ENCODE data around the gene RFC4. TPM values are rescaled to one million over a fixed set of nuclear protein-coding genes. Genes with fewer than 3 reads are reported as not detected.
A peak's percentile ranks its signal among the peaks of the same experiment; 100 is the strongest.

The RFC4 gene
- total and polyA plus RNA-seq, 2 of the 8 experiments (the other 6 are each of a cell fraction or from before 2014, with no cell fraction given), result 21.8 to 86.9 TPM

DNA sequence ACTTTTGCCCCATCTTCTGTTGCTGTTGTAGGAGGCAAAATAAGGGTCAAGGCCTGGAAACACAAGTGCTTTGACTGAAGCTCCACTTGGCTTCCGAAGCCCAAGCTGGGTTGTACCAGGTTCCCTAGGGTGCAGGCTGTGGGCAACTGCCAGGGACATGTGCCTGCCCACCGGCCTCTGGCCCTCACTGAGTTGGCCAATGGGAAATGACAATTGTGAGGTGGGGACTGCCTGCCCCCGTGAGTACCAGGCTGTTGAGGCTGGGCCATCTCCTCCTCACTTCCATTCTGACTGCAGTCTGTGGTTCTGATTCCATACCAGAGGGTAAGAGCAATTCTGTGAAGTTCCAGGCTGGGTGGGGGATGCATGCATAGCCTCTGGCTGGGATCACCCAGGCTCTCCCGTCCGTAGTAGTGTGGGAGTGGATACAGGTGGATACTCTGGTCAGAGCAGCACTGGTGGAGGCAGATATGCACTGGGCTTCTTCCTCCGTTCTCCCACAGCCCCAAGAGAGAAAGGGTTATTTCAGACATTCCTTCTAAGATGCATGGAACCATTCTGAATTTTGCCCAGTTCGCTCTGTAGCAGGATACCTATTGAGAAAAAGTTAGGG is 36.2 kb upstream of the RFC4 start, which contains the start of gene ADIPOQ:
TSS of gene ADIPOQ (plus strand) at position 285 of the 613 bp plus-strand sequence. CDS start 10,349 bp downstream, outside the sequence.
- Histone ChIP-seq H3K9me3 (ENCODE audit: insufficient read depth in 2 of 2, low read depth in 1 of 2, low read length in 1 of 2) (no peaks in the 10 kb centered on the region), H3K4me3 (ENCODE audit: extremely low read depth in 1 of 4, insufficient read depth in 2 of 4, low read depth in 3 of 4, low read length in 4 of 4) (no peak within 1 kb of the TSS), H2BK5ac (ENCODE audit: low read depth, low read length) (no peak within 1 kb of the TSS), H3K14ac (ENCODE audit: insufficient read length) (no peak within 1 kb of the TSS), H3K23ac (ENCODE audit: insufficient read length) (no peak within 1 kb of the TSS), H3K56ac (replicated peaks; ENCODE audit: insufficient read length, low read depth, low read length) (no peak within 1 kb of the TSS), H3K18ac (ENCODE audit: extremely low read depth, low read length) (no peak within 1 kb of the TSS), H2AK5ac (ENCODE audit: low read depth, low read length) (no peak within 1 kb of the TSS), H2AFZ (ENCODE audit: low read length) (no peak within 1 kb of the TSS), H2BK12ac (ENCODE audit: low read depth, low read length) (no peak within 1 kb of the TSS), H3K79me1 (ENCODE audit: low read depth, low read length) (no peaks in the 10 kb centered on the region), H3K79me2 (ENCODE audit: control insufficient read depth in 1 of 2, insufficient read depth in 2 of 2, low read length in 2 of 2) (no peaks in the 10 kb centered on the region), H3K4me2 (ENCODE audit: insufficient read depth in 1 of 2, low read depth in 2 of 2, low read length in 2 of 2) (no peak within 1 kb of the TSS), H4K8ac (ENCODE audit: extremely low read depth, insufficient read depth, low read length) (no peak within 1 kb of the TSS), H3K4ac (replicated peaks; ENCODE audit: insufficient read length, low read depth, low read length) (no peak within 1 kb of the TSS), H3K4me1 (replicated peaks in 1 of 4; ENCODE audit: control insufficient read depth in 3 of 4, insufficient read depth in 4 of 4, low read length in 3 of 4) (no peaks in the 10 kb centered on the region), H3K36me3 (ENCODE audit: control insufficient read depth in 2 of 4, insufficient read depth in 4 of 4, low read length in 3 of 4) (no peaks in the 10 kb centered on the region), H3K9ac (replicated peaks in 1 of 4; ENCODE audit: extremely low read depth in 1 of 4, low read depth in 3 of 4, low read length in 3 of 4) (no peak within 1 kb of the TSS), H4K20me1 (replicated peaks in 1 of 2; ENCODE audit: control insufficient read depth in 1 of 2, insufficient read depth in 2 of 2, low read length in 2 of 2) (no peaks in the 10 kb centered on the region), H3K27ac (ENCODE audit: low read depth, low read length) (no peak within 1 kb of the TSS), H2BK120ac (replicated peaks; ENCODE audit: low read depth, low read length) (no peak within 1 kb of the TSS), H3K23me2 (ENCODE audit: low read depth, low read length) (no peaks in the 10 kb centered on the region), H4K5ac (ENCODE audit: insufficient read length, low read depth, low read length) (no peak within 1 kb of the TSS), H3K27me3 (replicated peaks in 1 of 4; ENCODE audit: control insufficient read depth in 3 of 4, extremely low read depth in 1 of 4, insufficient read depth in 3 of 4, low read length in 3 of 4) (no peaks in the 10 kb centered on the region), H4K91ac (replicated peaks; ENCODE audit: insufficient read length, low read length) (no peak within 1 kb of the TSS), H2BK20ac (ENCODE audit: low read length) (no peak within 1 kb of the TSS), H2BK15ac (ENCODE audit: low read length) (no peak within 1 kb of the TSS)
- ChIA-PET CTCF (ENCODE audit: partially characterized antibody) (no interaction called here), POLR2A (ENCODE audit: partially characterized antibody) (interaction anchor here (1.5 kb wide), 1 partner anchor 59 kb away, joined by 4 read pairs; the partner anchor contains the start of gene EIF4A2)
- TF ChIP-seq BACH1 (IDR thresholded peaks at IDR 0.05; ENCODE audit: low read length), result no peak
- TF ChIP-seq SAP30 (IDR thresholded peaks at IDR 0.05; ENCODE audit: insufficient read depth, insufficient replicate concordance, low read length), result no peak
- TF ChIP-seq FOSL1 (IDR thresholded peaks at IDR 0.05; ENCODE audit: insufficient read depth, low read depth, low read length), result no peak
- TF ChIP-seq CBX8 (IDR thresholded peaks at IDR 0.05; ENCODE audit: borderline replicate concordance, low read depth, low read length), result no peak
- no peak for TF ChIP-seq CEBPB (IDR thresholded peaks at IDR 0.05; ENCODE audit: low read depth, low read length)
- TF ChIP-seq POLR2A (IDR thresholded peaks at IDR 0.05; ENCODE audit: control extremely low read depth in 1 of 2, low read depth in 2 of 2, low read length in 2 of 2), result no peak
- no peak for TF ChIP-seq SIX5 (IDR thresholded peaks at IDR 0.05; ENCODE audit: low read depth, low read length)
- no peak for TF ChIP-seq GABPA (IDR thresholded peaks at IDR 0.05; ENCODE audit: borderline replicate concordance, insufficient read depth, low read length)
- TF ChIP-seq RXRA (IDR thresholded peaks at IDR 0.05; ENCODE audit: insufficient read depth, low read depth, low read length), result no peak
- 90% methylated on average over 7 of the region's 7 CpGs; no CpG with 5 or more reads in 1 of the 2 experiments for WGBS, 2 experiments (ENCODE audit: extremely low coverage in 1 of 2, insufficient coverage in 1 of 2, insufficient read length in 1 of 2, insufficient replicate concordance in 2 of 2, low coverage in 1 of 2, low lambda C conversion rate in 2 of 2, missing lambda C conversion rate in 1 of 2)
- FAIRE-seq (no peak), DNase-seq (ENCODE audit: low read depth in 1 of 2, low spot score in 2 of 2) (peak in 1 of 2 experiments; percentile 36)

Data from H1 (cell line).